ENCODE measurements around the gene SLC39A10.
"Not testable (repeated sequence)": the region's sequence is repeated elsewhere in the genome, so short reads cannot be mapped to it uniquely, and the experiment has no call there.

The SLC39A10 gene

DNA sequence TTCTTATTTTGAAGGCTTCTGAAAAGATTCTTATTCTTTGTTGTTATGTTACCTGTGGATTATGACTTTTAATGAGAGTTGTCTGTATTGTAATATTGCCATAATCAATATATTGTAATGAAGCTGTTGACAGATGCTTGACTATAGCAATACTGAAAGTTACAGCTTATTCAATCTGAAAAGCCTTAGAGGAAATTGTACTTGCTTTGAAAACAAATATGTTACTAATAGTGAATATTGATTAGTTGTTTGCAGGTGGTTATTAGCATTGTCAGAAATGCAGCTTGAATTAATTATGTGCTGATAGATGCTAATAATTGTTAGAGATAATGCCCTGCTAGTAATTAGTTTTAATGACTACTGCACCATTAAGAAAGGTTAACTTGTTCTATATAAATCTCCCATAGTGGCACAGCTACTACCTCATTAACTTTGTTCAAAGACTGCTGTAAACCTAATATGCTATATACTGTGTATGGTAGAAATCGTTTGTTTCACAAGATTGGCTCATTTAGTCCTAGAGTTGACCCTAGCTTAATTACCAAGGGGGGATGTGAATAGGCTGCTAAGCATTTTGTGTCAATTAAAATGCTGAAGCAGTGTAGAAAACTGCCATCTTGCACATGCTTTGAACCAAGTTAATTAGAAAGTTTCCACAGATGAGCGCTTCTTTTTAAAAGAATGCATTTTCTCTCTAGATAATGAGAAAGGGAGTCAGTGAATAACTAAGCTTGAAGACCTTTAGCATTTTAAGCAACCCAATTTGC is 30.5 kb downstream of the SLC39A10 start:
- no peak overlapping the region for H3K4me3 ChIP-seq (ENCODE audit: low read depth, low read length)
- TF ChIP-seq, protein P1, sequence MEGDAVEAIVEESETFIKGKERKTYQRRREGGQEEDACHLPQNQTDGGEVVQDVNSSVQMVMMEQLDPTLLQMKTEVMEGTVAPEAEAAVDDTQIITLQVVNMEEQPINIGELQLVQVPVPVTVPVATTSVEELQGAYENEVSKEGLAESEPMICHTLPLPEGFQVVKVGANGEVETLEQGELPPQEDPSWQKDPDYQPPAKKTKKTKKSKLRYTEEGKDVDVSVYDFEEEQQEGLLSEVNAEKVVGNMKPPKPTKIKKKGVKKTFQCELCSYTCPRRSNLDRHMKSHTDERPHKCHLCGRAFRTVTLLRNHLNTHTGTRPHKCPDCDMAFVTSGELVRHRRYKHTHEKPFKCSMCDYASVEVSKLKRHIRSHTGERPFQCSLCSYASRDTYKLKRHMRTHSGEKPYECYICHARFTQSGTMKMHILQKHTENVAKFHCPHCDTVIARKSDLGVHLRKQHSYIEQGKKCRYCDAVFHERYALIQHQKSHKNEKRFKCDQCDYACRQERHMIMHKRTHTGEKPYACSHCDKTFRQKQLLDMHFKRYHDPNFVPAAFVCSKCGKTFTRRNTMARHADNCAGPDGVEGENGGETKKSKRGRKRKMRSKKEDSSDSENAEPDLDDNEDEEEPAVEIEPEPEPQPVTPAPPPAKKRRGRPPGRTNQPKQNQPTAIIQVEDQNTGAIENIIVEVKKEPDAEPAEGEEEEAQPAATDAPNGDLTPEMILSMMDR (IDR thresholded peaks at IDR 0.05; ENCODE audit: borderline replicate concordance, insufficient read depth, low read depth, low read length): no peak

DNA sequence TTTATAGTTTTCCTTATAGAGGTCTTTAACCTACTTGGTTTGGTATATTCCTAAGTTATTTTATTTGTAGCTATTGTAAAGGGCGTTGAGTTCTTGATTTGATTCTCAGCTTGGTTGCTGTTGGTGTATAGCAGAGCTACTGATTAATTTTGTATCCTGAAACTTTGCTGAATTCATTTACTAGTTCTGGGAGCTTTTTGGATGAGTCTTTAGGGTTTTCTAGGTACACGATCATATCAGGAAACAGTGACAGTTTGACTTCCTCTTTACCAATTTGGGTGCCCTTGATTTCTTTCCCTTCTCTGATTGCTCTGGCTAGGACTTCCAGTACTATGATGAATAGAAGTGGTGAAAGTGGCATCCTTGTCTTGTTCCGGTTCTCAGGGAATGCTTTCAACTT is 35.5 kb downstream of the SLC39A10 start:
- H3K4me3 ChIP-seq (ENCODE audit: low read depth, low read length): not testable (repeated sequence)

DNA sequence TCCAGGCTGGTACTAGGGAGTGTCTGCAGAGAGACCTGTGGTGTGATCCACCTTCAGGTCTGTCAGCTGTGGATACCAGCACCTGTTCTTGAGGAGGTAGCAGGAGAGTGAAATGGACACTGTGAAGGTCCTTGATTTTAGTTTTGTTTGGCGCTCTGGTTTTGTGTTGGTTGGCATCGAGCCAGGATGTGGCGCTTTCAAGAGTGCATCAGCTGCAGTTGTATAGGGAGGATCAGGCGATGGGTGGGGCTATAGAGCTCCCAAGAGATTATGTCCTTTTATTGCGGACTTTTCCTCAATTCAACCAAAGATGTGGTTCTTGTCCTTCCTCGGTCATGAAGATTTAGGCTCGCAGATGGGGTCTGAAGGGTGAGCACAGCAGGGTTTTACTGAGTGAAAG is 37.5 kb downstream of the SLC39A10 start:
- no peak overlapping the region for H3K4me3 ChIP-seq (ENCODE audit: low read depth, low read length)
- TF ChIP-seq, protein P1 (IDR thresholded peaks at IDR 0.05; ENCODE audit: borderline replicate concordance, insufficient read depth, low read depth, low read length): no peak

DNA sequence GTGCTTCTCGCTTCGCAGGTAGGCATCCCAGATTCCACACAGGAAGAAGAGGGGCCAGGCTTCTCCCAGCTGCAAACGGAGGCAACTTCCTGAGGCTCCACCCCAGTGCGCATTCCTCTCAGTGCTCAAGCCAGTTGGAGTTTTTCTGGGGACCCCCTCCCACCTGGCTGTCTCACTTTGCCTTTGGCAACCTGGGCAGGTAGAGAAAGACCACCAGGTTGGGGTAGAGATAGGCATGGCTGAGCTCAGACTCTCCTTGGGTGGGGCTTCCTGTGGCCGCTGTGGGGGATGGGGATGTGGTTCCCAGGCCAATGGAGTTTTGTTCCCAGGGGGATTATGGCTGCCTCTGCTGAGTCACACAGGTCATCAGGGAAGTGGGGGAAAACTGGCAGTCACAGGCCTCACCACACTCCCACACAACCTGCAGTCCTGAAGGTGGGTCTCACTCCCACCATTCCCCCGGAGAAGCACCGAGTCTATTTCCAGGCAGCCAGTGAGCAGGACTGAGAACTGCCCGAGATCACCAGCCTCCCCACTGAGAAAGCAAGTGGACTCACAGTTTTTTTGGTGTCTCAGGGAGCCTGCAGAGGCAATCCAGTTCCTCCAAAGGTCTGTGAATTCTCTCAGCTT is 38.1 kb downstream of the SLC39A10 start:
- TF ChIP-seq, protein P1 (IDR thresholded peaks at IDR 0.05; ENCODE audit: borderline replicate concordance, insufficient read depth, low read depth, low read length): no peak

DNA sequence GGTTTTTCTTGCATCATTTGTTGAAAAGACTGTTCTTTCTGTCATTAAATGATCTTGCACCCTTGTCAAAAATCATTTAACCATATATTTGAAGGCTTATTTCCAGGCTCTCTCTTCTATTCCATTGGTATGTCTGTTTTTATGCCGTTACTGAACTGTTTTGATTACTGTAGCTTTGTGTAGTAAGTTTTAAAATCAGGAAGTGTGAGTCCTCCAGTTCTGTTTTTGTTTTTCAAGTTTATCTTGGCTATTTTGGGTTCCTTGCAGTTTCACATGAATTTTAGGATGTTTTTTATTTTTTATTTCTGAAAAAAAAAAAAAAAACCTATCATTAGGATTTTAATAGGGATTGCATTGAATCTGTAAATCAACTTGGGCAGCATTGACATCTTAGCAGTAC is 39.0 kb downstream of the SLC39A10 start:
- no peak overlapping the region for H3K4me3 ChIP-seq (ENCODE audit: low read depth, low read length)
- TF ChIP-seq, protein P1 (IDR thresholded peaks at IDR 0.05; ENCODE audit: borderline replicate concordance, insufficient read depth, low read depth, low read length): no peak

More for the DNA sequence above, 38.1 kb downstream of the SLC39A10 start:
- H3K4me3 ChIP-seq (ENCODE audit: low read depth, low read length): no peak overlapping the region

DNA sequence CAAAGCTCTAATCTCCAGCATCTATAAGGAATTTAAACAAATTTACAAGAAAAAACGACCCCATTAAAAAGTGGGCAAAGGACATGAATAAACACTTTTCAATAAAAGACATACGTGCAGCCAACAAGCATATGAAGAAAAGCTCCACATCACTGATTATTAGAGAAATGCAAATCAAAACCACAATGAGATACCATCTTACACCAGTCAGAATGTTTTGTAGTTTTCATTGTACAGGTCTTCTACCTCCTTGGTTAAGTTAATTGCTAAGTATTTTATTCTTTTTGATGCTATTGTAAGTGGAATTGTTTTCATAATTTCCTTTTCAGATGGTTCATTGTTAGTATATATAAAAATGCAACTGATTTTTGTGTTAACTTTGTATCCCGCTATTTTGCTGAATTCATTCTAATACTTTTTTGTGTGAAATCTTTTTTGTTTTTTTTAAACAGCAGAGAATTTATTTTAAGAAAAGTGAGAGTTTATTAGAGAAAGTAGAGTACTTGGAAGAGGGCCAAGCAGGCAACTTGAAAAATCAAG is 40.7 kb downstream of the SLC39A10 start:
- no peak overlapping the region for H3K4me3 ChIP-seq (ENCODE audit: low read depth, low read length)
- TF ChIP-seq, protein P1 (IDR thresholded peaks at IDR 0.05; ENCODE audit: borderline replicate concordance, insufficient read depth, low read depth, low read length): no peak

DNA sequence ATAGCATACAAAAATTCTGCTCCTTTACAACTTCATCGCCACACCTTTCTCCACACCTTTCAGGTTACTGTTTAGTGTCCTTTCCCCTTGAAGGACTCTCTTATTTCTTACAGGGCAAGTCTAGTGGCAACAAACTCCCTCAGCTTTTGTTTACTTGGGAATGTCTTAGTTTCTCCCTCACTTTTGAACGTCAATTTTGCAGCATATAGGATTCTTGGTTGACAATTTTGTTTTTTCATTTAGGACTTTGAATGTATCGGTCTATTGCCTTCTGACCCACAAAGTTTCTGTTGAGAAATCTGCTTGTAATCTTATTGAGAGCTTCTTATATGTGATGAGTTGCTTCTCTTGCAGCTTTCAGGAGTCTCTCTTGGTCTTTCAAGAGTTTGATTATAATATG is 43.5 kb downstream of the SLC39A10 start:
- no peak overlapping the region for H3K4me3 ChIP-seq (ENCODE audit: low read depth, low read length)
- TF ChIP-seq, protein P1 (IDR thresholded peaks at IDR 0.05; ENCODE audit: borderline replicate concordance, insufficient read depth, low read depth, low read length): no peak

All from GM12875 (cell line).